Fibroblast of gingiva (primary cell): ENCODE data around the gene ATM.
"Not testable (repeated sequence)": the region's sequence is repeated elsewhere in the genome, so short reads cannot be mapped to it uniquely, and the experiment has no call there.

Source experiments
- DNase-seq: peaks from one replicate; pipeline ENCODE4 v3.0.0-alpha.2; 2011; ENCODE audit warnings: low read depth

ATM gene

DNA sequence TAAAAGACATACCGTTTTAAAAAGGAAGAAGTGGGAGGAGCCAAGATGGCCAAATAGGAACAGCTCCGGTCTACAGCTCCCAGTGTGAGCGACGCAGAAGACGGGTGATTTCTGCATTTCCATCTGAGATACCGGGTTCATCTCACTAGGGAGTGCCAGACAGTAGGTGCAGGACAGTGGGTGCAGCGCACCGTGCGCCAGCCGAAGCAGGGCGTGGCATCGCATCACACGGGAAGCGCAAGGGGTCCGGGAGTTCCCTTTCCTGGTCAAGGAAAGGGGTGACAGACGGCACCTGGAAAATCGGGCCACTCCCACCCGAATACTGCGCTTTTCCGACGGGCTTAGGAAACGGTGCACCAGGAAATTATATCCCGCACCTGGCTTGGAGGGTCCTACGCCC lies 150.6 kb downstream of the ATM start:
- DNase-seq: not testable (repeated sequence)

GRCh38 chr11:108388576-108388975 lies 165.7 kb downstream of the ATM start:
- DNase-seq: no peak

- no peak for DNase-seq
Observed at GRCh38 chr11:108392353-108392752, 169.5 kb downstream of the ATM start.

- no peak for DNase-seq
Observed at GRCh38 chr11:108393046-108393445, 170.2 kb downstream of the ATM start.

GRCh38 chr11:108394744-108395284 lies 171.9 kb downstream of the ATM start:
- DNase-seq: no peak

DNA sequence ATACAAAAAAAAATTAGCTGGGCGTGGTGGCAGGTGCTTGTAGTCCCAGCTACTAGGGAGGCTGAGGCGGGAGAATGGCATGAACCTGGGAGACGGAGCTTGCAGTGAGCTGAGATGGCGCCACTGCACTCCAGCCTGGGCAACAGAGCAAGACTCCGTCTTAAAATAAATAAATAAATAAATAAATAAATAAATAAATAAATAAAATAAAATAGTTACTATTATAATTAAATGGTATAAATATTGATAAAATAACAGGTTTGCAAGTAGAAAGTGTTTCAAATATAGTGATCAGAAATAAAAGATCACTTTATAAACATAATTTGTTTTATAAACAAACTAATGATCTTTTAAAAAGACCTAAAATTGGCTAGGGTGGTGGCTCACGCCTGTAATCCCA lies 173.8 kb downstream of the ATM start:
- not testable (repeated sequence) for DNase-seq

DNA sequence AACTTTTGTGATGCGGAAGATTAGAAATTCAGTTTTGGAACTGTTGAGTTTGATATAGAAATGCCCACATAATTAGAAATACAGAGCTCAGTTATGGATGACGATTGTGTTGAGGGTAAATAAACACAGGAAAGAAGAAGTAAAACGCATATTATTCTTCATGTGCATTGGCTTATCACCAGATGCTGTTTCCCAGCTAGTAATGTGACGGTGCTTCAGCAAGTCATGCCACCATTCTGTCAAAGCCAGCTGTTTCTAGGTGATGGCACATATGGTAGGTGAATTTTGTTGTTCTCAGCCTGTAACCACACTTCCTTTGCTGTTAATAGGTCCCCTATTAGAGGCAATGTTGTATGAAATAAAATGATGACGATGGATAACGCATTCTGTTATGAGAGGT lies 175.6 kb downstream of the ATM start:
- no peak for DNase-seq

DNA sequence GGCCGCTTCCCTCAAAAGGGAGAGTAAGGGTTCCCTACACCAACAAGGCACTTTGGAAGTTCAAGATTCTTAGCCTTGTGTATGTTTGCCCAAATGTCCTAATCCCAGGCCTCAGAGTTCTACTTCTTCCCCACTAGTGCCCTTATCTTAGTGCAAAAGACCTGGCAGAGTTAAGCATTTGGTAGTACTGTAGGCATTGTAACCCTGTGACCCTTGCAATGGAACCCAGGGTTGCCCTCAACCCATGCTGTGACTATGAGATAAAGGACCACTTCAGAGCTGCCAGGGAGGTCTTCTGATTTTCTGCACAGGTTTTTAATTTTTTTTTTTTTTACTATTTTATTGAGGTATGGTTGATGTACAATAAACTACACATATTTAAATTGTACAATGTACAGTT lies 179.4 kb downstream of the ATM start:
- DNase-seq: no peak

DNA sequence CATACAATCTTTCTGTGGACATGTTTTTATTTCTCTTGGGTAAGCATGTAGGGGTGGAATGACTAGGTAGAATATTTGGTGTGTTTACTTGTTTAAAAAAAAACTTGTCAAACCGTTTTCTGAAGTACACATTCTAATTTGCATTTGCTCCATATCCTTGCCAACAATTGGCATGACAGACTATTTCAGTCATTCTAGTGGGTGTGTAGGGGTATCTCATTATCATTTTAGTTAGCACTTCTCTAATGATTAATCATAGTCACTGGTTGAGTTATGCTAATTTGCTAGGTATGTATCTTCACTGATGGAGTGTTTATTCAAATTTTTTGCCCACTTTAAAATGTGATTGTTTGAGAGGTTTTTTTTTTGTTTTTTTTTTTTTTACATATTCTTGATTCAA lies 180.2 kb downstream of the ATM start:
- DNase-seq: no peak

DNA sequence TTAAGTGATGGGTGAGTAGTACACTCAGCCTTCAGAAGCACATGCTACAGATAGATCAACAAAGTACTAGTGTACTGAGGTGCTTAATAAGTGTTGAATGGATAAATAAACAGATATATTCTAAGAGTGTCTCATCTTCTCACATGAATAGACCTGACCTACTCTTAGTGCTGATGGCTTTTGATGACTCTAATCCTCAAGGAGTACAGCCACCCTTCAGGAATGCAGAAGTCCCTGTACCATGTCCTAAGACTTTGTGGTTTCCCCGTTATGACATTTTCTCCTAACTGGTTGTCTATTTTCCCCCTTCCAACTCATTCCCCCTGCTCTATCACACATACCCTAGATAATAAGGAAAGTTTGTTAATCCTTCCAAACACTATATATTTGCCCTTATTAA lies 182.8 kb downstream of the ATM start:
- no peak for DNase-seq

GRCh38 chr11:108414958-108415357 lies 192.1 kb downstream of the ATM start:
- no peak for DNase-seq

GRCh38 chr11:108417551-108417950 lies 194.7 kb downstream of the ATM start:
- not testable (repeated sequence) for DNase-seq
